K562 (cell line): Measurements from ENCODE around the gene MBP. TPM values are rescaled to one million over a fixed set of nuclear protein-coding genes. Genes with fewer than 3 reads are reported as not detected.

Experiments
- ATAC-seq: fragments of 200-7000 bp; cut with Tn5 transposase; 3 replicates; pipeline ENCODE4 v1.9.1; 2020; ENCODE audit warnings: moderate library complexity
- BruUV-seq: library from RNA; stranded (reverse); fragments of 400-500 nt; replicated peaks from 2 replicates; lab custom pipeline; 2021; lab: Mats Ljungman, UMichigan
- CTCF ChIA-PET: fragments of 300-600 bp; formaldehyde crosslinking; extraction: SDS; loops from one replicate; lab custom pipeline; 2021; ENCODE audit warnings: low intra/inter-chr PET ratio; lab: Yijun Ruan, JAX
- POLR2A ChIA-PET: fragments of 300-600, 350-650 bp; sonication (Branson Sonifier 250); formaldehyde crosslinking; extraction: SDS; loops from one replicate; lab custom pipeline; 2021; ENCODE audit warnings: antibody characterized with exemption, inconsistent platforms; lab: Yijun Ruan, JAX
- DNase-seq, 4 experiments: peaks; one replicate each; pipeline versions ENCODE4 v3.0.0 to v3.0.0-alpha.2; 2011 to 2018; ENCODE audit warnings: low spot score in 3 of 4, mixed read lengths in 3 of 4; ENCODE audit errors: extremely low read depth in 1 of 4
- FAIRE-seq: peaks from 2 replicates; lab custom pipeline; 2011; peaks lifted over from hg19 to GRCh38; lab: Jason Lieb, UNC
- H2AFZ ChIP-seq: 2 replicates; pipeline ENCODE4 v1.6.0; 2011; ENCODE audit warnings: low read depth, low read length, control low read depth, inconsistent platforms
- H3K27ac ChIP-seq: fragments of 200-600 bp; 3 replicates; pipeline ENCODE4 v1.8.0; 2011; ENCODE audit warnings: low read depth, mild to moderate bottlenecking, control low read depth, inconsistent platforms, low read length, moderate library complexity, mixed read lengths; ENCODE audit errors: extremely low read depth
- H3K27me3 ChIP-seq, 2 experiments: fragments of 300-600 bp in 1 of 2; 2 replicates in 1 of 2; 3 replicates in 1 of 2; pipeline versions ENCODE4 v1.6.0 to v1.8.0; 2011; ENCODE audit warnings: inconsistent platforms in 2 of 2, low read length in 2 of 2, mild to moderate bottlenecking in 1 of 2, mixed read lengths in 1 of 2, moderate library complexity in 1 of 2; ENCODE audit not compliant: control insufficient read depth in 2 of 2, insufficient read depth in 2 of 2
- H3K36me3 ChIP-seq: fragments of 300-600 bp; 3 replicates; pipeline ENCODE4 v1.8.0; 2011; ENCODE audit warnings: mild to moderate bottlenecking, low read length, inconsistent platforms; ENCODE audit not compliant: control insufficient read depth, insufficient read depth
- H3K4me1 ChIP-seq, 2 experiments: fragments of 200-600 bp in 1 of 2; replicated peaks in 1 of 2; 2 replicates in 1 of 2; 3 replicates in 1 of 2; pipeline versions ENCODE4 v1.5.1 to v1.8.0; 2011; ENCODE audit warnings: inconsistent platforms in 2 of 2, low read length in 2 of 2, mild to moderate bottlenecking in 1 of 2, mixed read lengths in 1 of 2, moderate library complexity in 1 of 2; ENCODE audit not compliant: control insufficient read depth in 2 of 2, insufficient read depth in 2 of 2
- H3K4me2 ChIP-seq: 2 replicates; pipeline ENCODE4 v1.6.1; 2011; ENCODE audit warnings: low read length, control low read depth, inconsistent platforms, mixed read lengths; ENCODE audit not compliant: insufficient read depth
- H3K4me3 ChIP-seq: fragments of 200-600 bp; sonication (generic), shearing (Covaris generic); 2 replicates; pipeline ENCODE4 v1.5.1; 2016; ENCODE audit warnings: control low read depth, inconsistent platforms
- H3K79me2 ChIP-seq: fragments of 200-600 bp; 3 replicates; pipeline ENCODE4 v1.8.0; 2011; ENCODE audit warnings: low read length, inconsistent platforms; ENCODE audit not compliant: control insufficient read depth, insufficient read depth
- H3K9ac ChIP-seq, 2 experiments: 2 replicates each; pipeline versions ENCODE4 v1.6.0 to v1.6.1; 2011; ENCODE audit warnings: low read depth in 2 of 2, low read length in 2 of 2, control low read depth in 1 of 2, inconsistent platforms in 1 of 2, mild to moderate bottlenecking in 1 of 2, mixed read lengths in 1 of 2; ENCODE audit not compliant: insufficient read depth in 1 of 2
- H3K9me1 ChIP-seq: one replicate; pipeline ENCODE4 v1.6.0; 2011; ENCODE audit warnings: inconsistent platforms, mild to moderate bottlenecking, low read length, moderate library complexity; ENCODE audit not compliant: control insufficient read depth, insufficient read depth
- H3K9me3 ChIP-seq: replicated peaks from 2 replicates; pipeline ENCODE4 v1.5.1; 2011; ENCODE audit warnings: low read depth, low read length, inconsistent platforms; ENCODE audit not compliant: control insufficient read depth, insufficient read depth
- H4K20me1 ChIP-seq: replicated peaks from 2 replicates; pipeline ENCODE4 v1.6.1; 2011; ENCODE audit warnings: low read length, inconsistent platforms, mixed read lengths; ENCODE audit not compliant: control insufficient read depth, insufficient read depth
- MAFF ChIP-seq: IDR thresholded peaks from 2 replicates; pipeline ENCODE4 v1.6.1; 2012; ENCODE audit warnings: low read length, improper control_type of control experiment
- MCM2 ChIP-seq: fragments of 450-650 bp; IDR thresholded peaks from 2 replicates; pipeline ENCODE4 v1.6.1; 2017; ENCODE audit warnings: low read depth, mild to moderate bottlenecking
- NFATC3 ChIP-seq: fragments of 450-650 bp; IDR thresholded peaks from 2 replicates; pipeline ENCODE4 v1.6.1; 2017; ENCODE audit warnings: mild to moderate bottlenecking
- NR4A1 ChIP-seq, 2 experiments: fragments of 250-450 bp in 1 of 2; fragments of 450-650 bp in 1 of 2; sonication (Bioruptor Pico) in 1 of 2; IDR thresholded peaks; 2 replicates each; pipeline versions ENCODE4 v1.4.0 to v1.6.1; 2016 to 2020; ENCODE audit warnings: mild to moderate bottlenecking in 2 of 2, missing compliant biosample characterization in 1 of 2, missing genetic modification characterization in 1 of 2, moderate library complexity in 1 of 2
- POU5F1 ChIP-seq: fragments of 150-350 bp; IDR thresholded peaks from 2 replicates; pipeline ENCODE4 v1.6.1; 2014; ENCODE audit warnings: borderline replicate concordance, low read length, low read depth, mild to moderate bottlenecking; ENCODE audit not compliant: partially characterized antibody
- RREB1 ChIP-seq: fragments of 250-450 bp; sonication (Bioruptor Pico); IDR thresholded peaks from 2 replicates; pipeline ENCODE4 v1.4.0; 2020
- SIN3B ChIP-seq: fragments of 450-650 bp; IDR thresholded peaks from 2 replicates; pipeline ENCODE4 v1.6.1; 2017; ENCODE audit warnings: low read depth, mild to moderate bottlenecking, moderate library complexity
- ZBTB9 ChIP-seq: fragments of 450-650 bp; formaldehyde crosslinking; IDR thresholded peaks from 2 replicates; pipeline ENCODE4 v1.4.0; 2020; ENCODE audit warnings: mild to moderate bottlenecking, moderate library complexity
- ZNF140 ChIP-seq: fragments of 250-450 bp; sonication (Bioruptor Pico); IDR thresholded peaks from 2 replicates; pipeline ENCODE4 v1.8.0; 2021; ENCODE audit warnings: moderate library complexity, mild to moderate bottlenecking, inconsistent platforms
- WGBS: fragments of 100-300 bp; shearing (Covaris generic); methylation state at CpG from one replicate; pipeline ENCODE4 v1.1.6; 2016; ENCODE audit warnings: low coverage, mixed read lengths; ENCODE audit not compliant: insufficient coverage; ENCODE audit errors: missing lambda C conversion rate; 5-methylcytosine and 5-hydroxymethylcytosine counted together
- in situ Hi-C: fragments of 300-500 bp; cut with MboI; formaldehyde crosslinking; loops from 4 replicates; pipeline ENCODE4 v1.15.0; 2018; ENCODE audit warnings: inconsistent platforms, mixed read lengths
- intact Hi-C: fragments of 100-400 bp; cut with micrococcal nuclease; formaldehyde crosslinking; loops from 2 replicates; pipeline ENCODE4 v1.14.2; 2022
- polyA plus RNA-seq, 8 experiments: library from polyadenylated mRNA; depleted of rRNA in 4 of 8; stranded (reverse) in 5 of 8; unstranded in 3 of 8; fragments of >200 nt; fragmentation: Nextera tagmentation in 2 of 8; fragmentation: Illumina TruSeq in 1 of 8; extraction: Ambion mirVana in 2 of 8; extraction: Trizol in 1 of 8; gene quantifications; 2 replicates each; pipeline versions ENCODE4 v1.2.1 to v1.2.3, GENCODE V29; 2011 to 2014; ENCODE audit warnings: inconsistent platforms in 1 of 8, missing spikeins in 1 of 8
- total RNA-seq, 7 experiments: library from RNA; depleted of rRNA in 6 of 7; stranded (reverse); fragments of >200 nt in 6 of 7; fragmentation: Illumina TruSeq in 2 of 7; extraction: Trizol in 2 of 7; gene quantifications; 2 replicates each; pipeline versions ENCODE4 v1.2.1 to v1.2.3, GENCODE V29; 2011 to 2021; ENCODE audit warnings: low replicate concordance in 1 of 7

MBP gene
- total and polyA plus RNA-seq, 9 of the 15 experiments (the other 6 are each of a cell fraction or from before 2014, with no cell fraction given): 0.09 TPM; not detected in 8

- TF ChIP-seq SIN3B (no peak), RREB1 (no peak)
Measured at GRCh38 chr18:76957384-76958355, 174.9 kb downstream of the MBP start (continued).

GRCh38 chr18:76956648-76957047 lies 175.9 kb downstream of the MBP start:
- Histone ChIP-seq H3K9ac (no peak overlapping the region), H3K79me2 (no peaks in the 10 kb centered on the region), H3K27ac (no peak overlapping the region), H2AFZ (no peak overlapping the region), H3K4me2 (no peak overlapping the region), H3K9me1 (no peaks in the 10 kb centered on the region), H3K27me3 (no peaks in the 10 kb centered on the region), H3K4me3 (no peak overlapping the region), H3K9me3 (no peaks in the 10 kb centered on the region), H3K36me3 (peaks cover 11% of the 10 kb centered on the region; the same call in 1 of the 3 replicates), H3K4me1 (no peaks in the 10 kb centered on the region), H4K20me1 (no peaks in the 10 kb centered on the region)
- ATAC-seq: no peak
- FAIRE-seq: no peak
- in situ Hi-C loops: no loop called here
- intact Hi-C loops: no loop called here
- no peak for TF ChIP-seq NR4A1 (CRISPR knock-in tag; IDR thresholded peaks at IDR 0.05)
- TF ChIP-seq NR4A1 (tag; IDR thresholded peaks at IDR 0.05): no peak
- no peak for TF ChIP-seq ZNF140 (CRISPR knock-in tag)
- TF ChIP-seq ZBTB9: no peak
- no peak for TF ChIP-seq MAFF
- no peak for TF ChIP-seq NFATC3
- no peak for TF ChIP-seq POU5F1
- TF ChIP-seq MCM2: no peak
- CTCF ChIA-PET: no interaction called here
- 91% methylated on average over 11 of the region's 11 CpGs for WGBS
- POLR2A ChIA-PET: no interaction called here
- no peak for DNase-seq
- no TSS peak for BruUV-seq
